GM12892 (cell line): ENCODE measurements around the gene KIF3B.

Experiments used
- POLR2A ChIP-seq: IDR thresholded peaks from 2 replicates; pipeline ENCODE4 v1.6.1; 2011; ENCODE audit warnings: low read depth, low read length, control low read depth
- TAF1 ChIP-seq: IDR thresholded peaks from 2 replicates; pipeline ENCODE4 v1.6.1; 2011; ENCODE audit warnings: low read depth, mild to moderate bottlenecking, control low read depth, low read length, borderline replicate concordance

- TF ChIP-seq POLR2A (no peak), TAF1 (no peak)
These were observed 42.0 kb upstream of the KIF3B start for GRCh38 chr20:32235331-32236047.
